Brain microvascular endothelial cell (primary cell): ENCODE measurements around the gene MAP2K4.

Source experiments
- DNase-seq: peaks from one replicate; pipeline ENCODE4 v3.0.0-alpha.2; 2020
- H3K27ac ChIP-seq: fragments of 250-450 bp; sonication (Bioruptor Pico); 2 replicates; pipeline ENCODE4 v1.5.1; 2020; ENCODE audit warnings: mild to moderate bottlenecking, moderate library complexity
- H3K27me3 ChIP-seq: fragments of 250-450 bp; sonication (Bioruptor Pico); replicated peaks from 2 replicates; pipeline ENCODE4 v1.5.1; 2020; ENCODE audit warnings: mild to moderate bottlenecking
- H3K36me3 ChIP-seq: fragments of 250-450 bp; sonication (Bioruptor Pico); replicated peaks from 2 replicates; pipeline ENCODE4 v1.5.1; 2020; ENCODE audit warnings: mild to moderate bottlenecking
- H3K4me3 ChIP-seq: 2 replicates; pipeline ENCODE4 v1.5.1; 2011; ENCODE audit warnings: low read depth, mild to moderate bottlenecking, control low read depth, low read length, moderate library complexity
- CTCF ChIP-seq: IDR thresholded peaks from 2 replicates; pipeline ENCODE4 v1.5.1; 2011; ENCODE audit warnings: low read depth, mild to moderate bottlenecking, moderate library complexity, low read length, control low read depth, inconsistent platforms; ENCODE audit errors: missing control alignments
- in situ Hi-C: cut with HindIII; loops from 2 replicates; pipeline ENCODE4 v1.10.0; 2017; ENCODE audit warnings: low sequenced_read_pairs, low pct_ligation_motif_present

The MAP2K4 gene

GRCh38 chr17:12053552-12053951 lies 32.9 kb downstream of the MAP2K4 start:
- Histone ChIP-seq H3K27me3 (no peaks in the 10 kb centered on the region), H3K27ac (no peak overlapping the region), H3K4me3 (no peak overlapping the region), H3K36me3 (no peaks in the 10 kb centered on the region)
- no peak for TF ChIP-seq CTCF
- in situ Hi-C loops, result no loop called here
- no peak for DNase-seq

- H3K4me3 ChIP-seq, result no peak overlapping the region
- DNase-seq, result no peak
- no peaks in the 10 kb centered on the region for H3K27me3 ChIP-seq
- H3K27ac ChIP-seq, result no peak overlapping the region
- H3K36me3 ChIP-seq, result no peaks in the 10 kb centered on the region
- TF ChIP-seq CTCF, result no peak
- in situ Hi-C loops, result no loop called here
Observed at GRCh38 chr17:12055889-12056288, 35.2 kb downstream of the MAP2K4 start.

- Histone ChIP-seq H3K4me3 (no peak overlapping the region), H3K36me3 (no peaks in the 10 kb centered on the region), H3K27me3 (no peaks in the 10 kb centered on the region), H3K27ac (no peak overlapping the region)
- in situ Hi-C loops, result no loop called here
- no peak for DNase-seq
- no peak for TF ChIP-seq CTCF
Observed at GRCh38 chr17:12057520-12057919, 36.8 kb downstream of the MAP2K4 start.

GRCh38 chr17:12058535-12058934 lies 37.9 kb downstream of the MAP2K4 start:
- no peak for DNase-seq
- Histone ChIP-seq H3K4me3 (no peak overlapping the region), H3K27me3 (no peaks in the 10 kb centered on the region), H3K36me3 (no peaks in the 10 kb centered on the region), H3K27ac (no peak overlapping the region)
- TF ChIP-seq CTCF, result no peak
- in situ Hi-C loops, result no loop called here

GRCh38 chr17:12062249-12062648 lies 41.6 kb downstream of the MAP2K4 start:
- in situ Hi-C loops, result no loop called here
- Histone ChIP-seq H3K27ac (no peak overlapping the region), H3K36me3 (no peaks in the 10 kb centered on the region), H3K4me3 (no peak overlapping the region), H3K27me3 (no peaks in the 10 kb centered on the region)
- no peak for DNase-seq
- TF ChIP-seq CTCF, result no peak

- Histone ChIP-seq H3K4me3 (no peak overlapping the region), H3K27me3 (no peaks in the 10 kb centered on the region), H3K27ac (no peak overlapping the region), H3K36me3 (no peaks in the 10 kb centered on the region)
- no peak for TF ChIP-seq CTCF
- no peak for DNase-seq
- in situ Hi-C loops, result no loop called here
Observed at GRCh38 chr17:12064395-12064794, 43.7 kb downstream of the MAP2K4 start.
